ENCODE data around the gene CKS2. TPM values are rescaled to one million over a fixed set of nuclear protein-coding genes. Genes with fewer than 3 reads are reported as not detected.
"Not testable (repeated sequence)": the region's sequence is repeated elsewhere in the genome, so short reads cannot be mapped to it uniquely, and the experiment has no call there.

Gene CKS2
- total RNA-seq, 2 donors from 2014 or later = 2.3 to 4.7 TPM

DNA sequence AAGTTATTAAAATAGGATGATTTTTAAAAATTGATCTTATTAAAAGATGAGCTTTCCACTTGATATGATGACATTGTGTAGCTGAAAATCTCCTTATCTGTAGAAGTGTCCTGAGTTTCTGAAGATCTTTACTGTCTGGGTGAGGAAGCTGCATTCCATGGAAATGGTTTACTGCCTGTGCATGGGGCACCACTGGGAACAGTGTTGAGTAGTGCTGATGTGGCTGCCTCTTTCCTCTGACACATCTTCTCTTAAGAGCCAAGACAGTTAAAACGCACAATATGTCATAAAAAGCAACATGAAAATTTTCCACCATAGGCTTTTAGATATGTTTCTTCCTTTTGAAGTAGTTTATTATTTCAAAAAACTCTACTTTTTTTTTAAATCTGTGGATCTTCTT lies 32.0 kb downstream of the CKS2 start:
- no peak for ATAC-seq (ENCODE audit: insufficient number of reproducible peaks, low FRiP score, low read depth)
- peaks cover 62% of the 10 kb centered on the region for H3K36me3 ChIP-seq
- TF ChIP-seq, protein P1, sequence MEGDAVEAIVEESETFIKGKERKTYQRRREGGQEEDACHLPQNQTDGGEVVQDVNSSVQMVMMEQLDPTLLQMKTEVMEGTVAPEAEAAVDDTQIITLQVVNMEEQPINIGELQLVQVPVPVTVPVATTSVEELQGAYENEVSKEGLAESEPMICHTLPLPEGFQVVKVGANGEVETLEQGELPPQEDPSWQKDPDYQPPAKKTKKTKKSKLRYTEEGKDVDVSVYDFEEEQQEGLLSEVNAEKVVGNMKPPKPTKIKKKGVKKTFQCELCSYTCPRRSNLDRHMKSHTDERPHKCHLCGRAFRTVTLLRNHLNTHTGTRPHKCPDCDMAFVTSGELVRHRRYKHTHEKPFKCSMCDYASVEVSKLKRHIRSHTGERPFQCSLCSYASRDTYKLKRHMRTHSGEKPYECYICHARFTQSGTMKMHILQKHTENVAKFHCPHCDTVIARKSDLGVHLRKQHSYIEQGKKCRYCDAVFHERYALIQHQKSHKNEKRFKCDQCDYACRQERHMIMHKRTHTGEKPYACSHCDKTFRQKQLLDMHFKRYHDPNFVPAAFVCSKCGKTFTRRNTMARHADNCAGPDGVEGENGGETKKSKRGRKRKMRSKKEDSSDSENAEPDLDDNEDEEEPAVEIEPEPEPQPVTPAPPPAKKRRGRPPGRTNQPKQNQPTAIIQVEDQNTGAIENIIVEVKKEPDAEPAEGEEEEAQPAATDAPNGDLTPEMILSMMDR (IDR thresholded peaks at IDR 0.05) = no peak
- H3K27me3 ChIP-seq (replicated peaks; ENCODE audit: insufficient read depth) = no peaks in the 10 kb centered on the region
- no peaks in the 10 kb centered on the region for H3K4me1 ChIP-seq (ENCODE audit: control insufficient read depth in 1 of 2, low read depth in 2 of 2)
- no peak overlapping the region for H3K27ac ChIP-seq
- no peaks in the 10 kb centered on the region for H3K9me3 ChIP-seq
- H3K4me3 ChIP-seq = no peak overlapping the region
- DNase-seq (ENCODE audit: low spot score) = no peak

DNA sequence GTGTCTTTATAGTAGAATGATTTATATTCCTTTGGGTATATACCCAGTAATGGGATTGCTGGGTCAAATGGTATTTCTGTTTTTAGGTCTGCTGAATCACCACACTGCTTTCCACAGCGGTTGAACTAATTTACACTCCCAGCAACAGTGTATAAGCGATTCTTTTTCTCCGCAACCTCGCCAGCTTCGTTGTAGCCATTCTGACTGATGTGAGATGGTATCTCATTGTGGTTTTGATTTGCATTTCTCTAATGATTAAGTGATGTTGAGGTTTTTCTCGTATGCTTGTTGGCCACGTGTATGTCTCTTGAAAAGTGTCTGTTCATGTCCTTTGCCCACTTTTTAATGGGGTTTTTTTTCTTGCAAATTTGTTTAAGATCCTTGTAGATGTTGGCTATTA lies 32.8 kb downstream of the CKS2 start:
- not testable (repeated sequence) for H3K4me1 ChIP-seq (ENCODE audit: control insufficient read depth in 1 of 2, low read depth in 2 of 2); H3K27ac ChIP-seq
- peaks cover 69% of the 10 kb centered on the region for H3K36me3 ChIP-seq

DNA sequence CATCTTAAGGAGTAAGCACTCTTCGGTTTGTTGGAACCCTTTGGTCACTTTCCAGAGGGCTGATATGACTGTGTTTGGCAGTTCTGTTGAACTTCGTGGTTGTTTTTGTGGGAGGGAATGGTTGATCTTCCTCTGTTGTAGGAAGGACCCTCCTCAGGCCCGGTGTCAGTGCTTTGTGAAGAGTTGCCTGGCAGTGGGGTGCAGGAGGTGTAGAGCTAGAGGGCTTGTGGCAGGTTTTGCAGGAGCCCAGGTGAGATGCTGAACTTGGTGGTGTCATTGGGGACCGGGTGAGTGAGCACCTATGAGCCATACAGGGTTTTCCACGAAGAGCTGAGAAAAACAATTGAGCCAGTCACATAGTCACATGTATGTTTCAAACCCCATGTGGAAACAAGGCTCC lies 34.5 kb downstream of the CKS2 start:
- TF ChIP-seq, protein P1 (IDR thresholded peaks at IDR 0.05) = no peak
- no peak for ATAC-seq (ENCODE audit: insufficient number of reproducible peaks, low FRiP score, low read depth)

More for the DNA sequence above, 32.8 kb downstream of the CKS2 start:
- H3K9me3 ChIP-seq; H3K4me3 ChIP-seq; ATAC-seq (ENCODE audit: insufficient number of reproducible peaks, low FRiP score, low read depth); DNase-seq (ENCODE audit: low spot score); H3K27me3 ChIP-seq (replicated peaks; ENCODE audit: insufficient read depth): not testable (repeated sequence)

DNA sequence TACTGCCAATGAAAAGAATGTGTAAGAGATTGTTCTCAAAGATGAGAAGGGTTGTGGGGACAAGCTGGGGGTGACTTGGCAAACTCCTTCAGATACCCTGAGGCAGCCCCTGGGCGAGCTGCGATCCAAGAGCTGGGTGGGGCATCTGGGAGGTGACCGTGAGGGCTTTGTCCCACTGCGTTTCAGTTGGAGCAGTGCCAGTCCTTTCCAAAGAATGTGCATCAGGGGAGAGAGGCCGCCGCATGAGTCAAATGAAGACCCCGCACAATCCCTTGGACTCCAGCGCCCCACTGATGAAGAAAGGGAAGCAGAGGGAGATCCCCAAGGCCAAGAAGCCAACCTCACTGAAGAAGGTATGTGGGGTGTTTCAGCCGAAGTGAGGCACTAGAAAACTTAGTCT lies 35.7 kb downstream of the CKS2 start:
- Histone ChIP-seq H3K9me3 (no peaks in the 10 kb centered on the region), H3K27ac (no peak overlapping the region), H3K4me3 (no peak overlapping the region), H3K36me3 (peaks cover 83% of the 10 kb centered on the region), H3K27me3 (replicated peaks; ENCODE audit: insufficient read depth) (no peaks in the 10 kb centered on the region), H3K4me1 (ENCODE audit: control insufficient read depth in 1 of 2, low read depth in 2 of 2) (no peaks in the 10 kb centered on the region)
- DNase-seq (ENCODE audit: low spot score) (no peak), ATAC-seq (ENCODE audit: insufficient number of reproducible peaks, low FRiP score, low read depth) (no peak)
- TF ChIP-seq, protein P1 (IDR thresholded peaks at IDR 0.05) = no peak

More for the DNA sequence above, 34.5 kb downstream of the CKS2 start:
- Histone ChIP-seq H3K4me1 (ENCODE audit: control insufficient read depth in 1 of 2, low read depth in 2 of 2) (no peaks in the 10 kb centered on the region), H3K27ac (no peak overlapping the region), H3K9me3 (no peaks in the 10 kb centered on the region), H3K36me3 (peaks cover 76% of the 10 kb centered on the region), H3K4me3 (no peak overlapping the region), H3K27me3 (replicated peaks; ENCODE audit: insufficient read depth) (no peaks in the 10 kb centered on the region)
- DNase-seq (ENCODE audit: low spot score) = no peak

DNA sequence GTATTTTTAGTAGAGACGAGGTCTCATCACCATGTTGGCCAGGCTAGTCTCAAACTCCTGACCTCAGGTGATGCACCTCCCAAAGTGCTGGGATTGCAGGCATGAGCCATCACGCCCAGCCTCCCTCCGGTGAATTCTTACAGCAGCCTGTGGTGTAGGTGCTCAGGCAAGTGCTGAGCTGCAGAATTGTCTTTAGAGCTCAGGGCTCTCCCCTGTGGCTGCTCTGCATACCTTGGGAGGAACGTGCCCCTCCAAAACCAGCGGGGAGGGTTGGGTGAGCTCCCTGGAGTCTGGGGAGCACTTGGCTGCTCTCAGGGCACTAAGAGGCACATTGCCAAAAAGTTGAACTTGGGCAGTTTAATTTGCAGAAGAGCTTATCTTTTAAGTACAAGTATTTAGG lies 36.7 kb downstream of the CKS2 start:
- ATAC-seq (ENCODE audit: insufficient number of reproducible peaks, low FRiP score, low read depth) = no peak
- DNase-seq (ENCODE audit: low spot score) = no peak
- TF ChIP-seq, protein P1 (IDR thresholded peaks at IDR 0.05) = no peak
- H3K4me1 ChIP-seq (ENCODE audit: control insufficient read depth in 1 of 2, low read depth in 2 of 2) = no peaks in the 10 kb centered on the region
- H3K4me3 ChIP-seq = no peak overlapping the region
- H3K36me3 ChIP-seq = peaks cover 81% of the 10 kb centered on the region
- no peaks in the 10 kb centered on the region for H3K27me3 ChIP-seq (replicated peaks; ENCODE audit: insufficient read depth)
- H3K9me3 ChIP-seq = no peaks in the 10 kb centered on the region
- H3K27ac ChIP-seq = no peak overlapping the region

DNA sequence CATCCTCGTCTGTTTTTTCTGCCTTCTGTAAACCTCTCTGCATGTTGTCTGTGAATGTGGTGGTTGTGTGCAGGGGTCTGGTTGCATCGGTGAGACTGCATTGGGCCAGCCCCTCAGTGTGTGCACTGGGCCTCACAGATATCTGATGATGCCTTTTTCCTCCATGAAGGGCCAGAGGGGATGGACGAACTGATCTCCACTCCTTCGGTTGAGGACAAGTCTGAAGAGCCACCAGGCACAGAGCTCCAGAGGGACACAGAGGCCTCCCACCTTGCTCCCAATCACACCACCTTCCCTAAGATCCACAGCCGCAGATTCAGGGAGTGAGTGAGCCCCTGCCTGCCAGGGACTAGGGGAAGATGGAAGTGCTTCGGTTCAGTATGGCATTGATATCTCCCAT lies 38.6 kb downstream of the CKS2 start:
- peaks cover 84% of the 10 kb centered on the region for H3K36me3 ChIP-seq
- no peak for ATAC-seq (ENCODE audit: insufficient number of reproducible peaks, low FRiP score, low read depth)
- TF ChIP-seq, protein P1 (IDR thresholded peaks at IDR 0.05) = no peak
- no peaks in the 10 kb centered on the region for H3K4me1 ChIP-seq (ENCODE audit: control insufficient read depth in 1 of 2, low read depth in 2 of 2)
- DNase-seq (ENCODE audit: low spot score) = no peak
- H3K27ac ChIP-seq = no peak overlapping the region
- H3K4me3 ChIP-seq = no peak overlapping the region
- no peaks in the 10 kb centered on the region for H3K27me3 ChIP-seq (replicated peaks; ENCODE audit: insufficient read depth)
- H3K9me3 ChIP-seq = no peaks in the 10 kb centered on the region

Data from thoracic aorta (tissue), 2 donors.